ENCODE results near the gene CORO6. TPM values are rescaled to one million over a fixed set of nuclear protein-coding genes. Genes with fewer than 3 reads are reported as not detected.

CORO6 gene
- total and polyA plus RNA-seq, 2 of the 13 experiments (the other 11 are each of a cell fraction or from before 2014, with no cell fraction given): 0.42 to 0.82 TPM

DNA sequence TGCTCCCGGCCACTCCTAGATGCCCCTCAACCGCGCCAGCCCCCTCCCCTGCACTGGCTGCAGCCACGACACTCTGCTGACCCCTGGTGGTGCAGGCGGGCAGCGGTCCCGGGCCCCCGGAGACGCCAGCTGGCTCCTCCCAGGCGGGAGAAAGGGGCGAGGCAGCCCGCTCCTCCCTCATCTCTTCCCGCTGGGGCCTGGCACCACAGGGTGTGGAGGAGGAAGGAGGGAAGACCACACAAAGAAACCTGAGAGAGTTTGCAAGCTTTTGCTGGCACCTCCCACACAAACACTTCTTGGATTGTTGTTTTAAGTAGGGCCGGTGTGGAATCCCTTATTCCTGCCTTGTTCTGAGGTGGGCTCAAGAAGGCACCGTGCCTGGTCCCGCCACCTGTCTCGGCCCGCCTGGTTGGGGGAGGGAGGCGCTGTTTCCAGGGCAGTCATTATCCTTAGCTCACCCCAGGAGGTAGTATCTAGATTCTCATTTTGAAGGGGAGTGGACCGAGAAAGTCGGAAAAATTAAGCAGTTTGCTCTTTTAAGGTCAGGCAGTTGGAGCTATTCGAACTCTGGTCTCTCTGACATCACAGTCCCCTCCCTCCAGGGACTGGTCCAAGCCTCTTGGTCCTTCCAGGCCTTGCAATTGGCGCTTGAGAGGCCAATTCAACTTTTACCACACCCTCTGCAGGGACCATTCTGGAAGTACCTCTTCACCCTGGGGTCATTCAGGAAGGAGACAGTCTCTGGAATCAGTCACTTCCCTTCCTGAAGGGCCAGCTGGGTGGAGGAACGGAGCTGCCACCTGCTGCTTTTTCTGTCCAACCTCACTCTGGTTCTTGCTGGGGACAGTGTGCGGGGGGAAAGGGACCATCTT is 30.7 kb downstream of the CORO6 start (continued):
- TF ChIP-seq, protein P1, sequence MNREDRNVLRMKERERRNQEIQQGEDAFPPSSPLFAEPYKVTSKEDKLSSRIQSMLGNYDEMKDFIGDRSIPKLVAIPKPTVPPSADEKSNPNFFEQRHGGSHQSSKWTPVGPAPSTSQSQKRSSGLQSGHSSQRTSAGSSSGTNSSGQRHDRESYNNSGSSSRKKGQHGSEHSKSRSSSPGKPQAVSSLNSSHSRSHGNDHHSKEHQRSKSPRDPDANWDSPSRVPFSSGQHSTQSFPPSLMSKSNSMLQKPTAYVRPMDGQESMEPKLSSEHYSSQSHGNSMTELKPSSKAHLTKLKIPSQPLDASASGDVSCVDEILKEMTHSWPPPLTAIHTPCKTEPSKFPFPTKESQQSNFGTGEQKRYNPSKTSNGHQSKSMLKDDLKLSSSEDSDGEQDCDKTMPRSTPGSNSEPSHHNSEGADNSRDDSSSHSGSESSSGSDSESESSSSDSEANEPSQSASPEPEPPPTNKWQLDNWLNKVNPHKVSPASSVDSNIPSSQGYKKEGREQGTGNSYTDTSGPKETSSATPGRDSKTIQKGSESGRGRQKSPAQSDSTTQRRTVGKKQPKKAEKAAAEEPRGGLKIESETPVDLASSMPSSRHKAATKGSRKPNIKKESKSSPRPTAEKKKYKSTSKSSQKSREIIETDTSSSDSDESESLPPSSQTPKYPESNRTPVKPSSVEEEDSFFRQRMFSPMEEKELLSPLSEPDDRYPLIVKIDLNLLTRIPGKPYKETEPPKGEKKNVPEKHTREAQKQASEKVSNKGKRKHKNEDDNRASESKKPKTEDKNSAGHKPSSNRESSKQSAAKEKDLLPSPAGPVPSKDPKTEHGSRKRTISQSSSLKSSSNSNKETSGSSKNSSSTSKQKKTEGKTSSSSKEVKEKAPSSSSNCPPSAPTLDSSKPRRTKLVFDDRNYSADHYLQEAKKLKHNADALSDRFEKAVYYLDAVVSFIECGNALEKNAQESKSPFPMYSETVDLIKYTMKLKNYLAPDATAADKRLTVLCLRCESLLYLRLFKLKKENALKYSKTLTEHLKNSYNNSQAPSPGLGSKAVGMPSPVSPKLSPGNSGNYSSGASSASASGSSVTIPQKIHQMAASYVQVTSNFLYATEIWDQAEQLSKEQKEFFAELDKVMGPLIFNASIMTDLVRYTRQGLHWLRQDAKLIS (CRISPR knock-in tag; IDR thresholded peaks at IDR 0.05): no peak
- TF ChIP-seq BHLHE40 (IDR thresholded peaks at IDR 0.05; ENCODE audit: low read length) (no peak), TBP (CRISPR knock-in tag; IDR thresholded peaks at IDR 0.05) (no peak), ZNF674 (CRISPR knock-in tag; IDR thresholded peaks at IDR 0.05; ENCODE audit: low read depth) (no peak), GTF3A (CRISPR knock-in tag; conservative IDR thresholded peaks at IDR 0.05) (peak; percentile 81; the same call in 1 of the 2 replicates), ZSCAN12 (CRISPR knock-in tag; IDR thresholded peaks at IDR 0.05) (no peak), MEF2D (CRISPR knock-in tag; IDR thresholded peaks at IDR 0.05) (no peak), IRF2 (CRISPR knock-in tag; IDR thresholded peaks at IDR 0.05) (peak; percentile 88), TBL1XR1 (IDR thresholded peaks at IDR 0.05; ENCODE audit: borderline replicate concordance, low read length, partially characterized antibody) (no peak), SRY (CRISPR knock-in tag; IDR thresholded peaks at IDR 0.05) (no peak), ZNF354B (CRISPR knock-in tag; IDR thresholded peaks at IDR 0.05) (no peak), ZNF552 (CRISPR knock-in tag; IDR thresholded peaks at IDR 0.05; ENCODE audit: borderline replicate concordance) (no peak), MAFK (conservative IDR thresholded peaks at IDR 0.05 in 1 of 2, IDR thresholded peaks at IDR 0.05 in 1 of 2; ENCODE audit: low read length in 2 of 2) (no peak), SAP130 (CRISPR knock-in tag; IDR thresholded peaks at IDR 0.05; ENCODE audit: low read depth) (peak; percentile 84), HOXA3 (CRISPR knock-in tag; IDR thresholded peaks at IDR 0.05) (peak; percentile 62), SALL2 (CRISPR knock-in tag; IDR thresholded peaks at IDR 0.05) (peak; percentile 78; the same call in 1 of the 2 replicates)
- TF ChIP-seq, protein P2, sequence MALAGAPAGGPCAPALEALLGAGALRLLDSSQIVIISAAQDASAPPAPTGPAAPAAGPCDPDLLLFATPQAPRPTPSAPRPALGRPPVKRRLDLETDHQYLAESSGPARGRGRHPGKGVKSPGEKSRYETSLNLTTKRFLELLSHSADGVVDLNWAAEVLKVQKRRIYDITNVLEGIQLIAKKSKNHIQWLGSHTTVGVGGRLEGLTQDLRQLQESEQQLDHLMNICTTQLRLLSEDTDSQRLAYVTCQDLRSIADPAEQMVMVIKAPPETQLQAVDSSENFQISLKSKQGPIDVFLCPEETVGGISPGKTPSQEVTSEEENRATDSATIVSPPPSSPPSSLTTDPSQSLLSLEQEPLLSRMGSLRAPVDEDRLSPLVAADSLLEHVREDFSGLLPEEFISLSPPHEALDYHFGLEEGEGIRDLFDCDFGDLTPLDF (CRISPR knock-in tag; IDR thresholded peaks at IDR 0.05): no peak
- TF ChIP-seq, protein P3, sequence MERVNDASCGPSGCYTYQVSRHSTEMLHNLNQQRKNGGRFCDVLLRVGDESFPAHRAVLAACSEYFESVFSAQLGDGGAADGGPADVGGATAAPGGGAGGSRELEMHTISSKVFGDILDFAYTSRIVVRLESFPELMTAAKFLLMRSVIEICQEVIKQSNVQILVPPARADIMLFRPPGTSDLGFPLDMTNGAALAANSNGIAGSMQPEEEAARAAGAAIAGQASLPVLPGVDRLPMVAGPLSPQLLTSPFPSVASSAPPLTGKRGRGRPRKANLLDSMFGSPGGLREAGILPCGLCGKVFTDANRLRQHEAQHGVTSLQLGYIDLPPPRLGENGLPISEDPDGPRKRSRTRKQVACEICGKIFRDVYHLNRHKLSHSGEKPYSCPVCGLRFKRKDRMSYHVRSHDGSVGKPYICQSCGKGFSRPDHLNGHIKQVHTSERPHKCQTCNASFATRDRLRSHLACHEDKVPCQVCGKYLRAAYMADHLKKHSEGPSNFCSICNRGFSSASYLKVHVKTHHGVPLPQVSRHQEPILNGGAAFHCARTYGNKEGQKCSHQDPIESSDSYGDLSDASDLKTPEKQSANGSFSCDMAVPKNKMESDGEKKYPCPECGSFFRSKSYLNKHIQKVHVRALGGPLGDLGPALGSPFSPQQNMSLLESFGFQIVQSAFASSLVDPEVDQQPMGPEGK (CRISPR knock-in tag; IDR thresholded peaks at IDR 0.05): peak; percentile 95
- TF ChIP-seq, protein P4, sequence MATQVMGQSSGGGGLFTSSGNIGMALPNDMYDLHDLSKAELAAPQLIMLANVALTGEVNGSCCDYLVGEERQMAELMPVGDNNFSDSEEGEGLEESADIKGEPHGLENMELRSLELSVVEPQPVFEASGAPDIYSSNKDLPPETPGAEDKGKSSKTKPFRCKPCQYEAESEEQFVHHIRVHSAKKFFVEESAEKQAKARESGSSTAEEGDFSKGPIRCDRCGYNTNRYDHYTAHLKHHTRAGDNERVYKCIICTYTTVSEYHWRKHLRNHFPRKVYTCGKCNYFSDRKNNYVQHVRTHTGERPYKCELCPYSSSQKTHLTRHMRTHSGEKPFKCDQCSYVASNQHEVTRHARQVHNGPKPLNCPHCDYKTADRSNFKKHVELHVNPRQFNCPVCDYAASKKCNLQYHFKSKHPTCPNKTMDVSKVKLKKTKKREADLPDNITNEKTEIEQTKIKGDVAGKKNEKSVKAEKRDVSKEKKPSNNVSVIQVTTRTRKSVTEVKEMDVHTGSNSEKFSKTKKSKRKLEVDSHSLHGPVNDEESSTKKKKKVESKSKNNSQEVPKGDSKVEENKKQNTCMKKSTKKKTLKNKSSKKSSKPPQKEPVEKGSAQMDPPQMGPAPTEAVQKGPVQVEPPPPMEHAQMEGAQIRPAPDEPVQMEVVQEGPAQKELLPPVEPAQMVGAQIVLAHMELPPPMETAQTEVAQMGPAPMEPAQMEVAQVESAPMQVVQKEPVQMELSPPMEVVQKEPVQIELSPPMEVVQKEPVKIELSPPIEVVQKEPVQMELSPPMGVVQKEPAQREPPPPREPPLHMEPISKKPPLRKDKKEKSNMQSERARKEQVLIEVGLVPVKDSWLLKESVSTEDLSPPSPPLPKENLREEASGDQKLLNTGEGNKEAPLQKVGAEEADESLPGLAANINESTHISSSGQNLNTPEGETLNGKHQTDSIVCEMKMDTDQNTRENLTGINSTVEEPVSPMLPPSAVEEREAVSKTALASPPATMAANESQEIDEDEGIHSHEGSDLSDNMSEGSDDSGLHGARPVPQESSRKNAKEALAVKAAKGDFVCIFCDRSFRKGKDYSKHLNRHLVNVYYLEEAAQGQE (IDR thresholded peaks at IDR 0.05; ENCODE audit: borderline replicate concordance in 1 of 2, low read depth in 1 of 2, low read length in 2 of 2): no peak; a peak in 1 of 4 replicates
